DMS 273 (cell line): ENCODE measurements around the gene YY2.
A peak's percentile ranks its signal among the peaks of the same experiment; 100 is the strongest.
"Not testable (repeated sequence)": the region's sequence is repeated elsewhere in the genome, so short reads cannot be mapped to it uniquely, and the experiment has no call there.

ENCODE experiments used
- DNase-seq: peaks from one replicate; lab custom pipeline; 2025; ENCODE audit not compliant: unreplicated experiment; lab: John Stamatoyannopoulos, UW

YY2 gene

DNA sequence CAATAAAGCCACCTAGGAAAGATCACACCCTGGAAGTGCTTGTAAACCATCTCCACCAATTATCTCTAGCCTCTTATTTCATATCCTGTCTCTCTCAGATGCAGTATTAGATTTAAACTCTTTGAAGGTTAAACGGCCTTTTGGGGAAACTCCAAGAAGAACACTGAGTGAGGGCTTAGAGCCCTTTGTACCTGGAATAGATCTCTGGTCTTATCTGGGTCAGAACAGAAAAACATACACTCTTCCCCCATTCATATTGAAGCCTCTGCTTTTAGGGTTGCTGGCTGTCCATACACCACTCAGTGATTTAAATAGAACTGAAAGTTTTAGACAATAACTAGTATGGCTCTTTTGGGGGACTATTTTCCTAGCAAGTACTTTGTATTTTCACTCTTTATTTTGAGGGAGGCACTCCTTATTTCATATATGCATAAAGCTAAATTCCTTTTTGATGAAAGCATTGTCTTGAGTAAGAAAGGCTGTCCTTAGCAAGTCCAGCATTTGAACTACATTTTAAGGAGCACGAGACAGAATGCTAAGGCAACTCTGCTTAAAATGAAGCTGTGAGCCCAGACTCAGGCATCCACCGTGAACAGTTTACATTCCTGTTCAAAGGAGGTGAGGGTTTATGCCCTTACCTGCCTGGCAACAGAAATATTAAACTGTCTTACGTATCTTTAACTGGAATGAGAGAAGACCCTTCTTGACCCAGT is 17.4 kb downstream of the YY2 start:
- DNase-seq: no peak

DNA sequence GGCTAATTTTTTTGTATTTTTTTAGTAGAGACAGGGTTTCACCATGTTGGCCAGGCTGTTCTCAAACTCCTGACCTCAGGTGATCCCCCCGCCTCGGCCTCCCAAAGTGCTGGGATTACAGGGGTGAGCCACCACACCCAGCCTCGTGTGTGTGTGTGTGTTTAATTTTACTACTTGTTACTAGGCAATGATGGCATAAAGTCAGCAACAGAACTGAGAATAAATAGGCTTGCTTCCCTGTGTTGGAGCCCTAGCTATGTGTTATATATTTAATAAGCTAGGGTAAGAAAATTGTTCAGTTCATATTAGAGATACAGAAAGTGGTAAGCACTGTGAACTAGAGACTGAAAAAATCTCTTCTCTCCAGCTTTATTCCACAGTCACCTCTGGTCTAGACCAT is 18.4 kb downstream of the YY2 start:
- not testable (repeated sequence) for DNase-seq

DNA sequence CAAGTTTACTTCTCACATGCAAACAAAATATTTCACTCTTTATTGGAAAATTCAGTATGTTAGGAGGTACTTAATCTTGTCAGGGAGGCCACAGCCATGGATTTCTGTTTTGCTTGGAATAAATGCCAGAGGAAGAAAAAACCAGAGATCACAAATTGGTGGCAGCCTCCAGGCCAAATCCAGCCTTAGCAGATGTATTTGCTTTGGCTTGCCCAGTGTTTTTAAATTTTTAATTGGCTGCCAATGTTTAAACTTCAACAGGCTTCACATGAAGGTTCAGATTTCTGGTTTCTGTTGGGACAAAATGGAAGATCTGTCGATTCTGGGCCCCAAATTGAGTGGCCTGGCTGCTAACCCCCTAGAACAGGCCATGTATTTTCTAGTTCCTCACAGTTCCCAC is 19.2 kb downstream of the YY2 start:
- peak; percentile 30 for DNase-seq

DNA sequence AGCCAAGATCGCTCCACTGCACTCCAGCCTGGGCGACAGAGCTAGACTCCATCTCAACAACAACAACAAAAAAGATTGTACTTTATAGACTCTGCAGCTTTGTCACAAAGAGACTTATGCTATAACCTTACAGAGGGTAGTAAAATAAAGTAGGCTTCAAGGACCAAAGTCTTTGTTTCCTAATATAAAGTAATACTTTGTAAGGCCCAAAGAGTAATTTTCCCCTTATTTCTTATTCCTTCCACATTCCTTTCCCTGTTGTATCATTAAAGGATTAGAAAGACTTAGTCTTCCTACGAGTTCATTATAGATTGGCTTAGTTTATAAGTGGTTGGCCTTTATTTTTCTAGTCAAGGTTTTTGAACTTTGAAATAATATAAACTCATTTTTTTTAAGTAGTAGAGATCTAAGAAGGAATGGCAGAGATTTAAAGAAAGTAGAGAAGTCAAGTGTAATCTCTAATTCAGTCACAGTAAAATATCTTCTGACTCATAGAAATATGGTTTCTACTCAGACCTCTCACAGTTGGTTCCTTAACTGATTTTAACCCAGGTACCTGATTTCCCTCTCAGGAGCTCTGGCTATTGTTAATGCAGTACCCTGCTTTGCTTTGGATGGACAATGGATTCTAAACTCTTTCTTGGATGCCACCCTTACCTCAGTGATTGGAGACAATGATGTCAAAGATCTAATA is 26.2 kb downstream of the YY2 start:
- no peak for DNase-seq

DNA sequence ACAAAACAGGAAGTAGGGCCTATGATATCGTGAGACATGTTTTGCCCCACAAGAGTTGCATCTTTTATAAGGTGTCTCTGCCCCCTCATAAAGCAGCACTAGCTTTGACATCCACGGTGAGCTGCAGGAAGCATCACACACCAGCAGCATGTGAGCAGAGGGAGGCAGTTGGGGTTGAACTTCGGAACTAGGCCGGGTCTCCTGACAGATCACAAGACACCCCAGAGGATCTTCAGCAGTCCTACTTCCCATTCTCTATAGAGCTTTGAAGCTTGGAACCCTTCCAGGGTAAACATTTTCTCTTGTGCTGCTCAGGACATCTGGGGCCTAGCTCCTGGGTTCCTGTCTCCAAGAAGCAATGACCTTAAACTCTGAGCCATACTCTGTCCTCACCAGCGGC is 27.5 kb downstream of the YY2 start:
- DNase-seq: peak; percentile 32

DNA sequence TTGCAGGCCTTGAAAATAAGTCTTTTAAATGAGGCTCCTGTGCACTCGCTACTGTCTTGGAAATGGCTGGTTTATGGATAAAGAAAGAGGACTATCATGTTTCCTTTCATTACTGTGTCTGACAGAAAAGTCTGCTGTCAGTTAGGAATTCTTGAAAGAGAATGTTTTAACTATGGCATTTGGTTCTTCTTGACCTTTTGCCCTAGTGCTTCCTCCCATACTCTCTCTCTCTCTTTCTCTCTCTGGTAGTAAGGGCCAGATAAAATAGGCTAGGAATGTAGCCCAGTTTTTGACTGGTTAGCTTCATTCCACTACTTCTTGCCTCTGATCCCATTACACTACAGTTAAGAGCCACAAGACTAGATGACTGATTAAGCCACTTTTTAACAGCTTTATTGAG is 29.8 kb downstream of the YY2 start:
- no peak for DNase-seq

DNA sequence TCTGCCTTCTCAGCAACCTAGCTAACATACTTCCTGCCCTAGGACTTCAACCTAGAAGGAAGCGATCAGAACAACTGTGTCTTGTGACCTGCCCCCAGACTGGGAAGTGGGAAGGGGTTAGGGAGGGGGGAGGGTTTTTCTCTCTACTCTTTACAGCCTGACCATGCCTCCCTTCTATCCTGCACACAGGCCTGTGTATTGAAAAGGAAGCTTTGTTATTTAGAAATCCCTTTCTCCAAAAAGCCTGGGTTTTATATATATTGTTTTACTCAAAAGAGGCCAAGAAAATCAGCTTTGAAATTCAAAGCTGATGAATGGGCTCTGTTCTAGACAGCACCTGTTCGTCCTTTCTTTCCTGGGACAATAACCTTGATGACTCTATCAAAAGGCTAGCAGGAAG is 49.5 kb downstream of the YY2 start:
- no peak for DNase-seq

DNA sequence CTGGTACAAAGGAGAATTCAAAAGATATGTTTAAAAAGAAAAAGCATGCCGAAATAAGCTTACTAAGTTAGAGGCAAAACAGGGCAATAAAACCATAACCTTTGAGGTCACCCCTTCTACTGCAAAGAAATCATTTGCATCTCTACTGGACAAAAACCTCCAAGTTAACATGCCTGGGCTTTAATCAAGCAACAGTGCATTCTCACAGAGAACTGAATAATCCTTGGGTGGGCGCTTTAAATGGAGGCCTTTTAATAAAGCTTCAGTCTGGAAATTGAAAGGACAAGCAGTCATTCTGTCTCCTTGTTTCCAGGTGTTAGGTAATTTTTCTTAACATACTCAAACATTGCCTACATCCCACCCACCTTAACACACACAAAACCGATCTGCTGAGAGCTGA is 50.2 kb downstream of the YY2 start:
- no peak for DNase-seq

DNA sequence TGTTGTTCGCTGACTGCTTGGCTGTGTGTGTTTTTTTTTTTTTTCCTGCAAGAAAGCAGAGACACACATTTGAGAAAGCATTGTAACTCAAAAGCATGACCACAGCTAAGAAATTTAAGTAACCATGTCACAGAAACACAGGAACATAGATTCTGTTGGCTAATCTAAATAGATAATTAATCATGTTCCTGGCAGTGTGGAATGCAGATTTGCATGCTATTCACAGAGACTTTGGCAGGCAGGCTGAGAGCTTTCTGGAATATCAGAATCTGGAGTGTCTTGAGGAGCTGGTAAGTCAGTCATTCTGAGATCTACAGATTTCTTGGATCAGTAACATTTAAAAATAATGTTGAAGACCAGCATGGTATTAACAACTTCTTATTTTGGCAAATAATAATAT is 51.5 kb downstream of the YY2 start:
- DNase-seq: no peak
